K562 (cell line): Measurements from ENCODE around the gene LMBR1L. TPM values are rescaled to one million over a fixed set of nuclear protein-coding genes. Genes with fewer than 3 reads are reported as not detected.

Experiments
- CAMTA2 ChIP-seq: fragments of 250-450 bp; sonication (Bioruptor Pico); conservative IDR thresholded peaks from 2 replicates; pipeline ENCODE4 v1.5.1; 2022
- CC2D1A ChIP-seq: fragments of 450-650 bp; IDR thresholded peaks from 2 replicates; pipeline ENCODE4 v1.6.1; 2017; ENCODE audit warnings: mild to moderate bottlenecking
- CCAR2 ChIP-seq: fragments of 200-400 bp; formaldehyde crosslinking; IDR thresholded peaks from 2 replicates; pipeline ENCODE4 v1.6.1; 2017; ENCODE audit warnings: mild to moderate bottlenecking, low read depth, low read length
- FOXK1 ChIP-seq: sonication (generic); formaldehyde crosslinking; IDR thresholded peaks from 2 replicates; pipeline ENCODE4 v1.8.0; 2022; ENCODE audit warnings: missing genetic modification reagents, mild to moderate bottlenecking, borderline replicate concordance
- GATAD2B ChIP-seq: fragments of 450-650 bp; IDR thresholded peaks from 2 replicates; pipeline ENCODE4 v1.6.1; 2017; ENCODE audit warnings: mild to moderate bottlenecking, borderline replicate concordance
- HDAC2 ChIP-seq: fragments of 450-650 bp; IDR thresholded peaks from 2 replicates; pipeline ENCODE4 v1.6.1; 2016; ENCODE audit warnings: mild to moderate bottlenecking
- IRF2 ChIP-seq: sonication (generic); formaldehyde crosslinking; IDR thresholded peaks from 2 replicates; pipeline ENCODE4 v1.8.1; 2022; ENCODE audit warnings: mild to moderate bottlenecking, missing genetic modification reagents
- MEF2D ChIP-seq: conservative IDR thresholded peaks from 2 replicates; pipeline ENCODE4 v1.6.1; 2016; ENCODE audit warnings: low read depth, missing genetic modification characterization, missing compliant biosample characterization
- NR4A1 ChIP-seq, 2 experiments: fragments of 250-450 bp in 1 of 2; fragments of 450-650 bp in 1 of 2; sonication (Bioruptor Pico) in 1 of 2; IDR thresholded peaks; 2 replicates each; pipeline versions ENCODE4 v1.4.0 to v1.6.1; 2016 to 2020; ENCODE audit warnings: mild to moderate bottlenecking in 2 of 2, missing compliant biosample characterization in 1 of 2, missing genetic modification characterization in 1 of 2, moderate library complexity in 1 of 2
- PPARD ChIP-seq: fragments of 250-450 bp; sonication (Bioruptor Pico); IDR thresholded peaks from 2 replicates; pipeline ENCODE4 v1.8.0; 2022; ENCODE audit warnings: inconsistent platforms, mild to moderate bottlenecking, moderate library complexity
- SIRT6 ChIP-seq: IDR thresholded peaks from one replicate; pipeline ENCODE4 v1.6.1; 2012; ENCODE audit warnings: low read depth, mild to moderate bottlenecking, control low read depth, inconsistent platforms, low read length, moderate library complexity
- SMARCE1 ChIP-seq: fragments of 450-650 bp; IDR thresholded peaks from 2 replicates; pipeline ENCODE4 v1.7.1; 2016; ENCODE audit warnings: mild to moderate bottlenecking
- TCF15 ChIP-seq: fragments of 250-450 bp; sonication (Bioruptor Pico); IDR thresholded peaks from 2 replicates; pipeline ENCODE4 v1.8.0; 2022; ENCODE audit warnings: moderate library complexity, mild to moderate bottlenecking, inconsistent platforms
- YY1 ChIP-seq, 3 experiments: IDR thresholded peaks; 2 replicates each; pipeline ENCODE4 v1.6.1; 2011; ENCODE audit warnings: low read length in 2 of 3, mild to moderate bottlenecking in 2 of 3, moderate library complexity in 2 of 3, borderline replicate concordance in 1 of 3, control low read depth in 1 of 3, low read depth in 1 of 3; ENCODE audit not compliant: insufficient read depth in 3 of 3, insufficient replicate concordance in 2 of 3, control insufficient read depth in 1 of 3, insufficient read length in 1 of 3; ENCODE audit errors: extremely low read depth in 1 of 3
- ZBTB9 ChIP-seq: fragments of 450-650 bp; formaldehyde crosslinking; IDR thresholded peaks from 2 replicates; pipeline ENCODE4 v1.4.0; 2020; ENCODE audit warnings: mild to moderate bottlenecking, moderate library complexity
- ZNF583 ChIP-seq: fragments of 250-450 bp; sonication (Bioruptor Pico); IDR thresholded peaks from 2 replicates; pipeline ENCODE4 v1.4.0; 2020
- polyA plus RNA-seq, 8 experiments: library from polyadenylated mRNA; depleted of rRNA in 4 of 8; stranded (reverse) in 5 of 8; unstranded in 3 of 8; fragments of >200 nt; fragmentation: Nextera tagmentation in 2 of 8; fragmentation: Illumina TruSeq in 1 of 8; extraction: Ambion mirVana in 2 of 8; extraction: Trizol in 1 of 8; gene quantifications; 2 replicates each; pipeline versions ENCODE4 v1.2.1 to v1.2.3, GENCODE V29; 2011 to 2014; ENCODE audit warnings: inconsistent platforms in 1 of 8, missing spikeins in 1 of 8
- total RNA-seq, 7 experiments: library from RNA; depleted of rRNA in 6 of 7; stranded (reverse); fragments of >200 nt in 6 of 7; fragmentation: Illumina TruSeq in 2 of 7; extraction: Trizol in 2 of 7; gene quantifications; 2 replicates each; pipeline versions ENCODE4 v1.2.1 to v1.2.3, GENCODE V29; 2011 to 2021; ENCODE audit warnings: low replicate concordance in 1 of 7
- TF ChIP-seq, protein P1 (sequence below): fragments of 250-450 bp; sonication (Bioruptor Pico); IDR thresholded peaks from 2 replicates; pipeline ENCODE4 v1.9.0; 2021; ENCODE audit warnings: mild to moderate bottlenecking
- TF ChIP-seq, protein P2 (sequence below): IDR thresholded peaks from 2 replicates; pipeline ENCODE4 v1.6.1; 2016; ENCODE audit warnings: missing genetic modification characterization, missing compliant biosample characterization
- TF ChIP-seq, protein P3 (sequence below): fragments of 450-650 bp; conservative IDR thresholded peaks from 2 replicates; pipeline ENCODE4 v1.6.1; 2016; ENCODE audit warnings: missing genetic modification characterization, low read depth, mild to moderate bottlenecking, missing compliant biosample characterization, moderate library complexity
- TF ChIP-seq, protein P4 (sequence below): sonication (generic); formaldehyde crosslinking; IDR thresholded peaks from 2 replicates; pipeline ENCODE4 v1.8.0; 2022; ENCODE audit warnings: mild to moderate bottlenecking, low read depth, missing genetic modification reagents
- TF ChIP-seq, protein P5 (sequence below): fragments of 450-650 bp; IDR thresholded peaks from one replicate; pipeline ENCODE4 v1.6.1; 2018; ENCODE audit warnings: mild to moderate bottlenecking, moderate library complexity; ENCODE audit not compliant: partially characterized antibody

The LMBR1L gene
- total and polyA plus RNA-seq, 9 of the 15 experiments (the other 6 are each of a cell fraction or from before 2014, with no cell fraction given): 2.5 to 57.0 (median 31.1) TPM

- TF ChIP-seq PPARD (CRISPR knock-in tag) (no peak), SIRT6 (no peak), GATAD2B (no peak), FOXK1 (CRISPR knock-in tag) (no peak), TCF15 (no peak), YY1 (IDR thresholded peaks at IDR 0.05; ENCODE audit: borderline replicate concordance in 1 of 3, control insufficient read depth in 1 of 3, extremely low read depth in 1 of 3, insufficient read depth in 3 of 3, insufficient read length in 1 of 3, insufficient replicate concordance in 2 of 3, low read depth in 1 of 3, low read length in 2 of 3) (no peak), CCAR2 (no peak), SMARCE1 (no peak), CAMTA2 (no peak), NR4A1 (CRISPR knock-in tag; IDR thresholded peaks at IDR 0.05) (no peak), NR4A1 (tag; IDR thresholded peaks at IDR 0.05) (no peak), CC2D1A (no peak), HDAC2 (0 out of 2 replicates have a peak, but pooled peaks have one; percentile 39), ZBTB9 (CRISPR knock-in tag) (no peak), IRF2 (CRISPR knock-in tag) (no peak), ZNF583 (CRISPR knock-in tag) (no peak), MEF2D (tag) (no peak)
- TF ChIP-seq, protein P1, sequence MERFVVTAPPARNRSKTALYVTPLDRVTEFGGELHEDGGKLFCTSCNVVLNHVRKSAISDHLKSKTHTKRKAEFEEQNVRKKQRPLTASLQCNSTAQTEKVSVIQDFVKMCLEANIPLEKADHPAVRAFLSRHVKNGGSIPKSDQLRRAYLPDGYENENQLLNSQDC (CRISPR knock-in tag): no peak
- TF ChIP-seq, protein P2, sequence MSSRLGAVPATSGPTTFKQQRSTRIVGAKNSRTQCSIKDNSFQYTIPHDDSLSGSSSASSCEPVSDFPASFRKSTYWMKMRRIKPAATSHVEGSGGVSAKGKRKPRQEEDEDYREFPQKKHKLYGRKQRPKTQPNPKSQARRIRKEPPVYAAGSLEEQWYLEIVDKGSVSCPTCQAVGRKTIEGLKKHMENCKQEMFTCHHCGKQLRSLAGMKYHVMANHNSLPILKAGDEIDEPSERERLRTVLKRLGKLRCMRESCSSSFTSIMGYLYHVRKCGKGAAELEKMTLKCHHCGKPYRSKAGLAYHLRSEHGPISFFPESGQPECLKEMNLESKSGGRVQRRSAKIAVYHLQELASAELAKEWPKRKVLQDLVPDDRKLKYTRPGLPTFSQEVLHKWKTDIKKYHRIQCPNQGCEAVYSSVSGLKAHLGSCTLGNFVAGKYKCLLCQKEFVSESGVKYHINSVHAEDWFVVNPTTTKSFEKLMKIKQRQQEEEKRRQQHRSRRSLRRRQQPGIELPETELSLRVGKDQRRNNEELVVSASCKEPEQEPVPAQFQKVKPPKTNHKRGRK: no peak
- TF ChIP-seq, protein P3, sequence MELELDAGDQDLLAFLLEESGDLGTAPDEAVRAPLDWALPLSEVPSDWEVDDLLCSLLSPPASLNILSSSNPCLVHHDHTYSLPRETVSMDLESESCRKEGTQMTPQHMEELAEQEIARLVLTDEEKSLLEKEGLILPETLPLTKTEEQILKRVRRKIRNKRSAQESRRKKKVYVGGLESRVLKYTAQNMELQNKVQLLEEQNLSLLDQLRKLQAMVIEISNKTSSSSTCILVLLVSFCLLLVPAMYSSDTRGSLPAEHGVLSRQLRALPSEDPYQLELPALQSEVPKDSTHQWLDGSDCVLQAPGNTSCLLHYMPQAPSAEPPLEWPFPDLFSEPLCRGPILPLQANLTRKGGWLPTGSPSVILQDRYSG (tag): no peak
- TF ChIP-seq, protein P4, sequence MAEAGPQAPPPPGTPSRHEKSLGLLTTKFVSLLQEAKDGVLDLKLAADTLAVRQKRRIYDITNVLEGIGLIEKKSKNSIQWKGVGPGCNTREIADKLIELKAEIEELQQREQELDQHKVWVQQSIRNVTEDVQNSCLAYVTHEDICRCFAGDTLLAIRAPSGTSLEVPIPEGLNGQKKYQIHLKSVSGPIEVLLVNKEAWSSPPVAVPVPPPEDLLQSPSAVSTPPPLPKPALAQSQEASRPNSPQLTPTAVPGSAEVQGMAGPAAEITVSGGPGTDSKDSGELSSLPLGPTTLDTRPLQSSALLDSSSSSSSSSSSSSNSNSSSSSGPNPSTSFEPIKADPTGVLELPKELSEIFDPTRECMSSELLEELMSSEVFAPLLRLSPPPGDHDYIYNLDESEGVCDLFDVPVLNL (CRISPR knock-in tag): no peak
- TF ChIP-seq, protein P5, sequence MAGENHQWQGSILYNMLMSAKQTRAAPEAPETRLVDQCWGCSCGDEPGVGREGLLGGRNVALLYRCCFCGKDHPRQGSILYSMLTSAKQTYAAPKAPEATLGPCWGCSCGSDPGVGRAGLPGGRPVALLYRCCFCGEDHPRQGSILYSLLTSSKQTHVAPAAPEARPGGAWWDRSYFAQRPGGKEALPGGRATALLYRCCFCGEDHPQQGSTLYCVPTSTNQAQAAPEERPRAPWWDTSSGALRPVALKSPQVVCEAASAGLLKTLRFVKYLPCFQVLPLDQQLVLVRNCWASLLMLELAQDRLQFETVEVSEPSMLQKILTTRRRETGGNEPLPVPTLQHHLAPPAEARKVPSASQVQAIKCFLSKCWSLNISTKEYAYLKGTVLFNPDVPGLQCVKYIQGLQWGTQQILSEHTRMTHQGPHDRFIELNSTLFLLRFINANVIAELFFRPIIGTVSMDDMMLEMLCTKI: no peak
Observed at GRCh38 chr12:49108958-49109404, 1.7 kb downstream of the LMBR1L start (continued).
